ENCODE measurements around the gene MORN1.

The MORN1 gene

DNA sequence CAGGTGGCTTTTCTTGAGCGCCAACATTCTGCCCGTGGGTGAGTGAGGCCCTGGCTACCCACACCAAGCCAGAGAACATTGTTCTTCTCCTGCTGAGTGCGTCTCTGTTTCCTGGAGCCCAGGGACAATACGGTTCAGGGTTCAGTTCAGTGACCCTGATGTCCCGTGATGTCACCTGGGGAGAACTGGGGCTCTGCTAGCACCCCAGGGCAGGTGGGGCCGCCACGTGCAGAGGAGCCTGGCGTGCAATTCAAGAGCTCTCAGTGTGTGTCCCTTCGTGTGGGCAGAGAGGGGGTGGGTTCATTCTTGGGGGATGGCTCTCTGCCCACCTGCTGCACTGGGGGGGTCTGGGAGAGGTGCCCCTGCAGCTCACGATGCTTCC, 39.2 kb upstream of the MORN1 start:
- FAIRE-seq (no peak), DNase-seq (ENCODE audit: insufficient read length, low spot score) (no peak)
- TF ChIP-seq, protein P1, sequence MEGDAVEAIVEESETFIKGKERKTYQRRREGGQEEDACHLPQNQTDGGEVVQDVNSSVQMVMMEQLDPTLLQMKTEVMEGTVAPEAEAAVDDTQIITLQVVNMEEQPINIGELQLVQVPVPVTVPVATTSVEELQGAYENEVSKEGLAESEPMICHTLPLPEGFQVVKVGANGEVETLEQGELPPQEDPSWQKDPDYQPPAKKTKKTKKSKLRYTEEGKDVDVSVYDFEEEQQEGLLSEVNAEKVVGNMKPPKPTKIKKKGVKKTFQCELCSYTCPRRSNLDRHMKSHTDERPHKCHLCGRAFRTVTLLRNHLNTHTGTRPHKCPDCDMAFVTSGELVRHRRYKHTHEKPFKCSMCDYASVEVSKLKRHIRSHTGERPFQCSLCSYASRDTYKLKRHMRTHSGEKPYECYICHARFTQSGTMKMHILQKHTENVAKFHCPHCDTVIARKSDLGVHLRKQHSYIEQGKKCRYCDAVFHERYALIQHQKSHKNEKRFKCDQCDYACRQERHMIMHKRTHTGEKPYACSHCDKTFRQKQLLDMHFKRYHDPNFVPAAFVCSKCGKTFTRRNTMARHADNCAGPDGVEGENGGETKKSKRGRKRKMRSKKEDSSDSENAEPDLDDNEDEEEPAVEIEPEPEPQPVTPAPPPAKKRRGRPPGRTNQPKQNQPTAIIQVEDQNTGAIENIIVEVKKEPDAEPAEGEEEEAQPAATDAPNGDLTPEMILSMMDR (IDR thresholded peaks at IDR 0.05; ENCODE audit: insufficient read depth, missing control alignments) = no peak

DNA sequence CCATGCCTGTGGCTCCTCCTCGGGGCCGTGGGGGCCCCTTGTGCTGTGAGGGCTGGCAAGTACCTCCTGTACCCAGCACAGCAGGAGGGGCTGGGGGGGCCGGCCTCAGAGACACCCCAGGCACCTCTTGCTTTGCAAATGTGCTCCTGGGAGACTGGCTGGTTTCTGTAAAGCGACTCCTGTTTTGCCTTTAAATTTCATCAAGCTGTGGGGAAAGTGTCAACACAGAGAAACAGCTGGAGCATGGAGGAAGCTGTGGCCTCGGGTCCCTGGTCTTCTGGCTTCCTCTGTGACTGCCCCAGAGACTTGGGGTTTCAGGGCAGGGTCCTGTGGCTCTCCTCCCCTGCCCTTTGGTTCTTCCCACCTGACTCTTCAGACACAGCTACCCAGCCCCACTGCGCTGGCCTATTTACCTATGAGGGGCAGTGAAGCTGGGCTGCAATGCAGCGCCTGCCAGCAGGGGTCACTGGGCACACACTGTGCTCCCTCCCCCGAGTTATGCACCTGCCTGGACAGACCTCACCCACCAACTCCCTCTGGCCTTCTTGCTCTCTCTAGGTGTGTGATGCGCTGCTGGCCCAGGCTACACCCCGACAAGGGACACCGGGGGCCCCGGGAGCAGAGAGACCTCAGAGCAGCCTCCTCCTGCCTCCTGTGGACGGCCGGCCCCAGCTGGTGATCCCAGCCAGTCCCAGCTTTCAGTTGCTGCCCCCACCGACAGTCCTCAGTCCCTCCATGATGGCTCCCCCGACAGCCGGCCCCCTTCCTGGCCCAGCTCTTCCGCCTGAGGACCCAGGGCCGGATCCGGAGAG, 38.6 kb upstream of the MORN1 start:
- TF ChIP-seq, protein P1 (IDR thresholded peaks at IDR 0.05; ENCODE audit: insufficient read depth, missing control alignments) = peak; percentile 5
- no peak for FAIRE-seq
- DNase-seq (ENCODE audit: insufficient read length, low spot score) = no peak

DNA sequence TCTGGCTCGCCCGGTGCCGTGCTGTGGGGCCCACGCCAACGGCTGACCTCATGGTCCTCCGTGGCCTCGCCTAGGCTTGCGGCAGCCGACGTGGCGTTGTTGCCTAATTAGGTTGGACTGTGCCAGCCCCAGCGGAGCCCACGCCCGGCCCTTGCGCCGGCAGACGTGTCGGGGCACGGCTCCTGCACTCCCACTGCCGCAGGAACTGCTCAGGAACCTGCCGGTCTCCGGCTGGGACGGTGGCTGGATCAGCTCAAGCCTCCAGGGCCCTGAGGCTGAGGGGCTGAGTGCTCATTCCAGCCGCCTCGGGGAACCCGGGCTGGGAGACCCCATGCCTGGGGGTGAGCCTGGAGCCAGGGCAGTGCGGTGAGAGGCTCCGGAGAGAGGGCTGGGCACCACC, 37.1 kb upstream of the MORN1 start:
- DNase-seq (ENCODE audit: insufficient read length, low spot score) (no peak), FAIRE-seq (no peak)
- TF ChIP-seq, protein P1 (IDR thresholded peaks at IDR 0.05; ENCODE audit: insufficient read depth, missing control alignments) = no peak

- no peak for FAIRE-seq
- DNase-seq (ENCODE audit: insufficient read length, low spot score) = no peak
- TF ChIP-seq, protein P1 (IDR thresholded peaks at IDR 0.05; ENCODE audit: insufficient read depth, missing control alignments) = no peak
Observed at GRCh38 chr1:2427976-2428375, 36.6 kb upstream of the MORN1 start.

- no peak for FAIRE-seq
- TF ChIP-seq, protein P1 (IDR thresholded peaks at IDR 0.05; ENCODE audit: insufficient read depth, missing control alignments) = no peak
- DNase-seq (ENCODE audit: insufficient read length, low spot score) = no peak
Observed at GRCh38 chr1:2427051-2427450, 35.7 kb upstream of the MORN1 start.

DNA sequence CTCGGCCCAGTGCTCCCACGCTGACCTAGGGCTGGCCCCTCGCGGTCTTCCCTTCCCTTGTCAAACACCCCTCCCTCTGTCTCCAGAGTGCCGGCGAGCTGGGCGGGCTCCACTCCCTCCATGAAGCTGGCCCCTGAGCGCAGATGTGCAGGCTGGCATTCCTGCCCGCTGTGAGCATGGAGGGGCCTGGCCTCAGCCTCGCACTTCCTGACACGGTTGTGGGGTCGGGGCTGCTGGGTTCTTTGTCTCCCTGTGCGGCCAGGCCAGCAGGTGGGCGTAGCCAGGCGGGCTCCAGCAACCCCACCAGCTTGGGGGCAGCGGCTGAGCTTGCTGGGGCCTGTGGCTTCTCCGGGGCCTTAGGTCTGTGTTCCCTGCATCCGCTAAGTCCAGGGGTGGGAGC, 35.2 kb upstream of the MORN1 start:
- no peak for DNase-seq (ENCODE audit: insufficient read length, low spot score)
- FAIRE-seq = no peak
- TF ChIP-seq, protein P1 (IDR thresholded peaks at IDR 0.05; ENCODE audit: insufficient read depth, missing control alignments) = no peak

- DNase-seq (ENCODE audit: insufficient read length, low spot score) = no peak
- no peak for FAIRE-seq
- TF ChIP-seq, protein P1 (IDR thresholded peaks at IDR 0.05; ENCODE audit: insufficient read depth, missing control alignments) = no peak
Observed at GRCh38 chr1:2425892-2426291, 34.5 kb upstream of the MORN1 start.

All from D721Med (cell line).